ENCODE data around the gene C6orf58.

GRCh38 chr6:127606131-127606562, 29.2 kb downstream of the C6orf58 start:
- TF ChIP-seq POLR2AphosphoS5 (IDR thresholded peaks at IDR 0.05; ENCODE audit: low read depth, low read length) (no peak), ZFX (IDR thresholded peaks at IDR 0.05) (no peak)
- TF ChIP-seq, protein P1, sequence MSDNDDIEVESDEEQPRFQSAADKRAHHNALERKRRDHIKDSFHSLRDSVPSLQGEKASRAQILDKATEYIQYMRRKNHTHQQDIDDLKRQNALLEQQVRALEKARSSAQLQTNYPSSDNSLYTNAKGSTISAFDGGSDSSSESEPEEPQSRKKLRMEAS (IDR thresholded peaks at IDR 0.05) = no peak

Data from HCT116 (cell line).